ENCODE measurements around the gene B3GALT6.
A peak's percentile ranks its signal among the peaks of the same experiment; 100 is the strongest.

B3GALT6 gene

DNA sequence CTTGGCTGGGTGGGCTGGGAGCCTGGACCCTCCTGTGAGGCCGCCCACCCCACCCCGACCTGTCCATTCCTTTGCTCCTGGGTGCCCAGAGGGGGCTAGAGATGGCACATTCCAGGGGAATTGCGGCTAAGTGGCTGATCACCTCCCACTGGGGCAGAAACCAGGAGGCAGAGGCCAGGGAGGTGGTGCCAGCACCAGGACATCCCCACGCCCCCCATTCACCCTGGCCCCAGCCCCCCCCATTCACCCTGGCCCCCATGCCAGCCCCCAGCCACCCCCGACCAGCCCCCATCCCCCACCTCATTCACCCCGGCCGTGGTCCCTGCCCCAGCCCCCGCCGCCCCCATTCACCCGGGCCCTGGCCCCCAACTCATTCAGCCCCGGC is 8.3 kb downstream of the B3GALT6 start:
- TF ChIP-seq EP300 (IDR thresholded peaks at IDR 0.05; ENCODE audit: borderline replicate concordance) (no peak), CREB1 (IDR thresholded peaks at IDR 0.05; ENCODE audit: low read depth) (no peak), NFIC (IDR thresholded peaks at IDR 0.05) (no peak), FOXM1 (IDR thresholded peaks at IDR 0.05; ENCODE audit: borderline replicate concordance, low read depth) (no peak), RAD21 (IDR thresholded peaks at IDR 0.05; ENCODE audit: low read depth) (no peak), ZBTB7A (IDR thresholded peaks at IDR 0.05; ENCODE audit: low read depth) (no peak), EGR1 (IDR thresholded peaks at IDR 0.05) (no peak), TEAD4 (IDR thresholded peaks at IDR 0.05) (no peak), YY1 (IDR thresholded peaks at IDR 0.05; ENCODE audit: low read depth) (no peak), TCF12 (IDR thresholded peaks at IDR 0.05; ENCODE audit: low read depth) (no peak), CEBPB (IDR thresholded peaks at IDR 0.05) (no peak), TAF1 (IDR thresholded peaks at IDR 0.05; ENCODE audit: low read depth) (no peak)
- TF ChIP-seq, protein P1, sequence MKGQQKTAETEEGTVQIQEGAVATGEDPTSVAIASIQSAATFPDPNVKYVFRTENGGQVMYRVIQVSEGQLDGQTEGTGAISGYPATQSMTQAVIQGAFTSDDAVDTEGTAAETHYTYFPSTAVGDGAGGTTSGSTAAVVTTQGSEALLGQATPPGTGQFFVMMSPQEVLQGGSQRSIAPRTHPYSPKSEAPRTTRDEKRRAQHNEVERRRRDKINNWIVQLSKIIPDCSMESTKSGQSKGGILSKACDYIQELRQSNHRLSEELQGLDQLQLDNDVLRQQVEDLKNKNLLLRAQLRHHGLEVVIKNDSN (IDR thresholded peaks at IDR 0.05), result no peak
- TF ChIP-seq, protein P2, sequence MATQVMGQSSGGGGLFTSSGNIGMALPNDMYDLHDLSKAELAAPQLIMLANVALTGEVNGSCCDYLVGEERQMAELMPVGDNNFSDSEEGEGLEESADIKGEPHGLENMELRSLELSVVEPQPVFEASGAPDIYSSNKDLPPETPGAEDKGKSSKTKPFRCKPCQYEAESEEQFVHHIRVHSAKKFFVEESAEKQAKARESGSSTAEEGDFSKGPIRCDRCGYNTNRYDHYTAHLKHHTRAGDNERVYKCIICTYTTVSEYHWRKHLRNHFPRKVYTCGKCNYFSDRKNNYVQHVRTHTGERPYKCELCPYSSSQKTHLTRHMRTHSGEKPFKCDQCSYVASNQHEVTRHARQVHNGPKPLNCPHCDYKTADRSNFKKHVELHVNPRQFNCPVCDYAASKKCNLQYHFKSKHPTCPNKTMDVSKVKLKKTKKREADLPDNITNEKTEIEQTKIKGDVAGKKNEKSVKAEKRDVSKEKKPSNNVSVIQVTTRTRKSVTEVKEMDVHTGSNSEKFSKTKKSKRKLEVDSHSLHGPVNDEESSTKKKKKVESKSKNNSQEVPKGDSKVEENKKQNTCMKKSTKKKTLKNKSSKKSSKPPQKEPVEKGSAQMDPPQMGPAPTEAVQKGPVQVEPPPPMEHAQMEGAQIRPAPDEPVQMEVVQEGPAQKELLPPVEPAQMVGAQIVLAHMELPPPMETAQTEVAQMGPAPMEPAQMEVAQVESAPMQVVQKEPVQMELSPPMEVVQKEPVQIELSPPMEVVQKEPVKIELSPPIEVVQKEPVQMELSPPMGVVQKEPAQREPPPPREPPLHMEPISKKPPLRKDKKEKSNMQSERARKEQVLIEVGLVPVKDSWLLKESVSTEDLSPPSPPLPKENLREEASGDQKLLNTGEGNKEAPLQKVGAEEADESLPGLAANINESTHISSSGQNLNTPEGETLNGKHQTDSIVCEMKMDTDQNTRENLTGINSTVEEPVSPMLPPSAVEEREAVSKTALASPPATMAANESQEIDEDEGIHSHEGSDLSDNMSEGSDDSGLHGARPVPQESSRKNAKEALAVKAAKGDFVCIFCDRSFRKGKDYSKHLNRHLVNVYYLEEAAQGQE (IDR thresholded peaks at IDR 0.05; ENCODE audit: low read depth), result no peak
- TF ChIP-seq, protein P3, sequence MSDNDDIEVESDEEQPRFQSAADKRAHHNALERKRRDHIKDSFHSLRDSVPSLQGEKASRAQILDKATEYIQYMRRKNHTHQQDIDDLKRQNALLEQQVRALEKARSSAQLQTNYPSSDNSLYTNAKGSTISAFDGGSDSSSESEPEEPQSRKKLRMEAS (IDR thresholded peaks at IDR 0.05), result no peak

DNA sequence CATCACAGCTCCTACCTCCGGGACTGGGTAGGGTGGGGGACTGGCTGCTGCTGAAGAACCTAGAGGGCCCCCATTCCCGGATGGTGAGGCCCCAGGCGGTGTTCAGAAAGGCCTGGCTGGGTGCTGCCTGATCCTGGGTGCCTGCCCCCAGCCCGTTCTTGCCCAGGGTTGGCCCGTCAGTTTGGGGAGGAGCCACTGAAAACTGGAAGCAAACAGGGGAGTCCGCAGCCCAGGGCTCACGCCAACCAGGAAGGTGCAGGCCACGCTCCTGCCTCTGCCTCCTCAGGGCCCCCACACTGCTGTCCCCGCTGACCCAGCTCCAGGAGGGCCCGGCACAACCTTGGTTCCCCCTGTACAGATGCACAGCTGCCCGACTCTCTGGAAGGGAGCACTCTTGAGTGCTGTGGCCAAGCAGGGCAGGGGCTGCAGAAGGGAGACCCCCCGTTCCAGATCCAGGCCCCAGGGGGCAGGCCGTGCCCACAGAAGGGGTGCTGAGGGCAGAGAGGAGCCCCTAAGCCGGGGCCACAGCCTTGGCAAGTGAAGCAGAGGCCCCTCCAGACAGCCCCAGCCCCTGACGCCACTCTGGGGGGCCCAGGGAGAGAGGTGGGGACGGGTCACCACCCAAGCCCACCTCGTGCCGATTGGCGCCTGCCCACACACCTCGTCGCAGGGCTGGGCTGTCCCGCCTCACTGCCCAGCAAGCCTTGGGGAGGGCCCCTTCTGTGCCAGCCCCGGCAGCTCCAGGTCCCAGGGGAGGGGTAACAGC is 9.0 kb downstream of the B3GALT6 start:
- TF ChIP-seq ZBTB7A (IDR thresholded peaks at IDR 0.05; ENCODE audit: low read depth) (peak; percentile 61; the same call in 1 of the 2 replicates), TAF1 (IDR thresholded peaks at IDR 0.05; ENCODE audit: low read depth) (no peak)

DNA sequence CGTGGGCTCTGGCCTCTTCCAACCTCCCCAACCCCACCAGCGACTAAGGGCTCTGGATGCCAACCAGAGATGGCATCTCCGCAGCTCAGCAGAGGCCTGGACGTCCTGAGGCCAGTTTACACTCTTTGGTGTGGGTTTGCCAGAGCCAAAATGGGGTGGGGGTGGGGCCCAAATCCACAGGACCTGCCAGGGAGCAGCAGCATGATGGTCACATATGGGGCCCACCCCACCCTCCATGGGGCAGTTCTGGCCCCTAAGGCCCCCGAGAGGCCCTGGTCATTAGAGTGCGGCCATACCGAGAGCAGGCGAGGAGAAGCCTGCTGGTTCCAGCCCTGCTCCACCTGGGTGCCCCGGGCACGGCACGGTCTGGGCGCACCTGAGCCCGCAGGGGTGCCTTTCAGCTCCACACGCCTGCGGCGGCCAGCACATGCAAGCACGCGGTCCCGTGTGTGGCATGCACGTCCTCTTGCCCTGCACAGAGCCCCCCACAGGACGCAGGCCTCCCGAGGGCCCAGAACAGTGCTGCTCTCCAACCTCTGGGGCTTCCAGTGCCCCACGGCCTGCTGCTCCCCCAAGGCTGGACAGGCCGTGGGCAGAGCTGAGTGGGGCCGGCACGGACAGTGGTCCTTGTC is 9.7 kb downstream of the B3GALT6 start:
- no peak for TF ChIP-seq NFIC (IDR thresholded peaks at IDR 0.05)
- no peak for TF ChIP-seq YY1 (IDR thresholded peaks at IDR 0.05; ENCODE audit: low read depth)
- no peak for TF ChIP-seq ZBTB7A (IDR thresholded peaks at IDR 0.05; ENCODE audit: low read depth)
- no peak for TF ChIP-seq FOXM1 (IDR thresholded peaks at IDR 0.05; ENCODE audit: borderline replicate concordance, low read depth)
- no peak for TF ChIP-seq TEAD4 (IDR thresholded peaks at IDR 0.05)
- TF ChIP-seq TAF1 (IDR thresholded peaks at IDR 0.05; ENCODE audit: low read depth), result no peak
- no peak for TF ChIP-seq RAD21 (IDR thresholded peaks at IDR 0.05; ENCODE audit: low read depth)
- TF ChIP-seq, protein P3 (IDR thresholded peaks at IDR 0.05), result no peak
- no peak for TF ChIP-seq EGR1 (IDR thresholded peaks at IDR 0.05)

DNA sequence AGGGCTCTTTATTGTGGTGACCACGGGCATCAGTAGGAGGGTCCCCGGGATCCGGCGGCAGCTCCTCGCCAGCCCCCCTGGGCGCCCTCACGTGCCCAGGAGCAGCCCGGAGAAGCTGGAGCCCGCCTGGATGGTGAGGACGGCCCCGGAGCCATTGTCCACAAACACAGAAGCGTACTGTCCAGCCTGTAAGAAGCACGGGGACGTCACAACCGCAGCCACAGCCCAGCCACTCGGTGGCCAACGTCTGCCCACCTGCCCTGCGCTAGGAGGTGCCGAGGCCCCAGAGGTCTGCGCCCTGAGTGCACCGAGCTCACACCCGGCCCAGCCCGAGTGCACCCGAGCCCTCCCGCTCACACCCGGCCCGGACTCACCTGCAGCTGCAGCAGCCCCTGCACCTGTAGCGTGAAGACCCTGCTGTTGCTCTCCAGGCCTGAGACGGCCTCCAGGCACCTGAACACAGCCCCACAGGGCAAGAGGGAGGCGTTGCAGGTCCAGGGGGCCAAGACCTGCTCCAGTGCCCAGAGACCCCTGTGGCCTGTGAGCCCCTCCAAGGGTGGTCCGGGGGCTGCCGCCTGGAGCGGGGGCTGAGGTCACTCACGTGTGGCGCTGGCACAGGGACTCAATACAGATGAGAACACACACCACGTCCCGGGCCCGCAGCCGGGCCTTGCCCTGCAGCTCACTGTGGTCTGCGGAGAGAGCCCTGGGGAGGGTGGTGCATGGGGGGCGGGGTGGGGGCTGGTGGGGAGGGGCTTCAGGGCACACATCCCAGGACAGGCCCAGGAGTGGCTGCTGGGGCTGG is 10.6 kb downstream of the B3GALT6 start:
- TF ChIP-seq CEBPB (IDR thresholded peaks at IDR 0.05) (no peak), ZBTB7A (IDR thresholded peaks at IDR 0.05; ENCODE audit: low read depth) (no peak)

DNA sequence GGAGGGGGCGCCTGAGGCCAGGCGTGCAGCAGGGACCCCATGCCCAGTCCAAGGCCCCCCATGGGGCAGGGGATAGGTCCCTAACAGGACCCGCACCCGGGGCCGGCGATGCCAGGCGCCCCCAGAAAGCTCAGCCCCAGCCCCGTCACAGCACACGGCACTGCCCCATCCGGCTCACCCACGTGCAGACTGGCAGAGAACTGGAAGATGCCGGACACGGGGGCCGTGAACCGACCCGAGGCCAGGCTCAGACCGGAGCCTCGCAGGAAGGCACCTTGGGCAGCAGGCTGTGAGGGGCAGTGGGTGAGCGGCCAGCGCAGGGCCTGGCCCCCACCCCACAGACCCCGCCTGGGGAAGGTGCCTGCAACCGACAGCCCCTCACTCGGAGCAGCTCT is 11.2 kb downstream of the B3GALT6 start:
- TF ChIP-seq CEBPB (IDR thresholded peaks at IDR 0.05) (no peak), YY1 (IDR thresholded peaks at IDR 0.05; ENCODE audit: low read depth) (no peak), CREB1 (IDR thresholded peaks at IDR 0.05; ENCODE audit: low read depth) (no peak), ZBTB7A (IDR thresholded peaks at IDR 0.05; ENCODE audit: low read depth) (no peak), TCF12 (IDR thresholded peaks at IDR 0.05; ENCODE audit: low read depth) (no peak), TEAD4 (IDR thresholded peaks at IDR 0.05) (no peak)
- TF ChIP-seq, protein P1 (IDR thresholded peaks at IDR 0.05), result no peak
- TF ChIP-seq, protein P2 (IDR thresholded peaks at IDR 0.05; ENCODE audit: low read depth), result no peak

DNA sequence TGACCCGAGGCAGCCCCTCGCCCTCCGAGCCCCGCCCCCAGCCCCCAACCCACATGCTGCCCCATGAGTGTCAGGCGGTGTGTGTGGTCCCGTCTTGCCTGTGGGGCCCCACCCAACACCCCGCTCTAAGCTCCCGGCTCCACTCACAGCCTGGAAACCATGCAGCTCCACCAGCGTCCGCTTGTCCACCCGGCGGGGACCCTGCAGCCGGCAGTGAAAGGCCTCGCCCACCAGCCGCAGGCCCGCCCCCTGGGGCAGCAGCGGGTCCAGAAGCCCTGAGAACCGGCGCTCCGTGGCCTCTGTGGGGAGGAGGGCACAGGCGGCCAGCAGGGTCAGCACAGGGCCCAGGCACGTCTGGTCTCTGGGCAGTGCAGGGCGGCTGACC is 11.8 kb downstream of the B3GALT6 start:
- TF ChIP-seq, protein P2 (IDR thresholded peaks at IDR 0.05; ENCODE audit: low read depth), result no peak
- TF ChIP-seq NFIC (IDR thresholded peaks at IDR 0.05) (no peak), CEBPB (IDR thresholded peaks at IDR 0.05) (no peak), TCF12 (IDR thresholded peaks at IDR 0.05; ENCODE audit: low read depth) (no peak), ZBTB7A (IDR thresholded peaks at IDR 0.05; ENCODE audit: low read depth) (no peak)
